HepG2 (cell line): Measurements from ENCODE around the gene FXR2. TPM values are rescaled to one million over a fixed set of nuclear protein-coding genes. Genes with fewer than 3 reads are reported as not detected.

Experiments
- ADNP ChIP-seq: sonication (generic); formaldehyde crosslinking; IDR thresholded peaks from 2 replicates; pipeline ENCODE4 v1.4.0; 2020; ENCODE audit warnings: missing genetic modification reagents
- ARNT2 ChIP-seq: sonication (generic); formaldehyde crosslinking; IDR thresholded peaks from 2 replicates; pipeline ENCODE4 v1.8.0; 2022; ENCODE audit warnings: mild to moderate bottlenecking, low read depth, missing genetic modification reagents, moderate library complexity
- CREB1 ChIP-seq, 2 experiments: fragments of 450-650 bp in 1 of 2; IDR thresholded peaks; 2 replicates each; pipeline ENCODE4 v1.6.1; 2016 to 2017; ENCODE audit warnings: control low read depth in 1 of 2, mild to moderate bottlenecking in 1 of 2, missing compliant biosample characterization in 1 of 2, missing genetic modification characterization in 1 of 2
- EEA1 ChIP-seq: sonication (generic); formaldehyde crosslinking; IDR thresholded peaks from 2 replicates; pipeline ENCODE4 v1.5.1; 2020; ENCODE audit warnings: mild to moderate bottlenecking, missing genetic modification reagents, borderline replicate concordance
- ETV5 ChIP-seq: IDR thresholded peaks from 2 replicates; pipeline ENCODE4 v1.6.1; 2018; ENCODE audit warnings: missing biosample characterization, missing genetic modification reagents, inconsistent platforms, borderline replicate concordance
- IKZF5 ChIP-seq: IDR thresholded peaks from 2 replicates; pipeline ENCODE4 v1.6.1; 2018; ENCODE audit warnings: missing genetic modification reagents, mild to moderate bottlenecking, missing compliant biosample characterization
- JUN ChIP-seq: sonication (generic); formaldehyde crosslinking; IDR thresholded peaks from 2 replicates; pipeline ENCODE4 v1.4.0; 2020; ENCODE audit warnings: mild to moderate bottlenecking, missing genetic modification reagents
- JUND ChIP-seq: sonication (generic); formaldehyde crosslinking; IDR thresholded peaks from 2 replicates; pipeline ENCODE4 v1.8.0; 2022; ENCODE audit warnings: mild to moderate bottlenecking, missing genetic modification reagents
- MAFF ChIP-seq: IDR thresholded peaks from 2 replicates; pipeline ENCODE4 v1.6.1; 2011; ENCODE audit warnings: low read depth, low read length, improper control_type of control experiment
- MAX ChIP-seq: IDR thresholded peaks from 2 replicates; pipeline ENCODE4 v1.6.1; 2012; ENCODE audit warnings: inconsistent platforms
- MAZ ChIP-seq, 2 experiments: sonication (generic) in 1 of 2; formaldehyde crosslinking in 1 of 2; IDR thresholded peaks; 2 replicates each; pipeline versions ENCODE4 v1.5.0 to v1.6.1; 2012 to 2020; ENCODE audit warnings: low read depth in 2 of 2, mild to moderate bottlenecking in 2 of 2, borderline replicate concordance in 1 of 2, improper control_type of control experiment in 1 of 2, low read length in 1 of 2, missing genetic modification reagents in 1 of 2, moderate library complexity in 1 of 2
- MTA1 ChIP-seq: sonication (generic); formaldehyde crosslinking; IDR thresholded peaks from 2 replicates; pipeline ENCODE4 v1.4.0; 2020; ENCODE audit warnings: missing genetic modification reagents, mild to moderate bottlenecking, borderline replicate concordance
- NFE2L2 ChIP-seq: fragments of 150-350 bp; IDR thresholded peaks from 2 replicates; pipeline ENCODE4 v1.6.1; 2014; ENCODE audit warnings: low read length
- NFIB ChIP-seq: sonication (generic); formaldehyde crosslinking; IDR thresholded peaks from 2 replicates; pipeline ENCODE4 v1.9.0; 2021; ENCODE audit warnings: missing genetic modification reagents, mild to moderate bottlenecking, borderline replicate concordance
- NR2F2 ChIP-seq: IDR thresholded peaks from 2 replicates; pipeline ENCODE4 v1.6.1; 2012; ENCODE audit warnings: low read depth, inconsistent platforms, borderline replicate concordance
- RARA ChIP-seq: IDR thresholded peaks from 2 replicates; pipeline ENCODE4 v1.6.1; 2016; ENCODE audit warnings: missing genetic modification reagents, missing compliant biosample characterization
- SALL2 ChIP-seq: sonication (generic); formaldehyde crosslinking; IDR thresholded peaks from 2 replicates; pipeline ENCODE4 v1.8.1; 2023; ENCODE audit warnings: mild to moderate bottlenecking, missing genetic modification reagents, inconsistent platforms
- SRF ChIP-seq: IDR thresholded peaks from 2 replicates; pipeline ENCODE4 v1.6.1; 2011; ENCODE audit warnings: mild to moderate bottlenecking, low read depth, low read length, moderate library complexity
- THYN1 ChIP-seq: sonication (generic); formaldehyde crosslinking; IDR thresholded peaks from 2 replicates; pipeline ENCODE4 v1.8.1; 2023; ENCODE audit warnings: low read depth, mild to moderate bottlenecking, moderate library complexity, missing genetic modification reagents, borderline replicate concordance
- TP53 ChIP-seq: sonication (generic); formaldehyde crosslinking; conservative IDR thresholded peaks from 2 replicates; pipeline ENCODE4 v1.4.0; 2020; ENCODE audit warnings: missing genetic modification reagents
- ZNF260 ChIP-seq: sonication (generic); formaldehyde crosslinking; IDR thresholded peaks from 2 replicates; pipeline ENCODE4 v1.4.0; 2020; ENCODE audit warnings: missing genetic modification reagents, low read depth, mild to moderate bottlenecking, borderline replicate concordance
- ZNF383 ChIP-seq: sonication (generic); formaldehyde crosslinking; IDR thresholded peaks from 2 replicates; pipeline ENCODE4 v1.4.0; 2020; ENCODE audit warnings: missing genetic modification reagents, mild to moderate bottlenecking, borderline replicate concordance
- ZNF484 ChIP-seq: sonication (generic); formaldehyde crosslinking; IDR thresholded peaks from 2 replicates; pipeline ENCODE4 v1.5.1; 2020; ENCODE audit warnings: mild to moderate bottlenecking, low read depth, missing genetic modification reagents, borderline replicate concordance
- ZNF503 ChIP-seq: sonication (generic); formaldehyde crosslinking; IDR thresholded peaks from 2 replicates; pipeline ENCODE4 v1.4.0; 2020; ENCODE audit warnings: missing genetic modification reagents
- ZNF772 ChIP-seq: sonication (generic); formaldehyde crosslinking; IDR thresholded peaks from 2 replicates; pipeline ENCODE4 v1.5.0; 2020; ENCODE audit warnings: mild to moderate bottlenecking, missing genetic modification reagents
- ZNF816 ChIP-seq: sonication (generic); formaldehyde crosslinking; IDR thresholded peaks from 2 replicates; pipeline ENCODE4 v1.8.0; 2022; ENCODE audit warnings: missing genetic modification reagents, mild to moderate bottlenecking, borderline replicate concordance
- ZSCAN21 ChIP-seq: sonication (generic); formaldehyde crosslinking; IDR thresholded peaks from 2 replicates; pipeline ENCODE4 v1.8.0; 2022; ENCODE audit warnings: mild to moderate bottlenecking, missing genetic modification reagents, moderate library complexity, borderline replicate concordance
- polyA plus RNA-seq, 8 experiments: library from polyadenylated mRNA; depleted of rRNA in 3 of 8; stranded (reverse) in 7 of 8; unstranded in 1 of 8; fragments of >200 nt; fragmentation: Illumina TruSeq in 4 of 8; extraction: Trizol in 4 of 8; gene quantifications; 2 replicates each; pipeline versions ENCODE4 v1.2.1 to v1.2.3, GENCODE V29; 2011 to 2016; ENCODE audit warnings: low read depth in 4 of 8, missing spikeins in 1 of 8, mixed read lengths in 1 of 8; ENCODE audit not compliant: insufficient read depth in 1 of 8
- total RNA-seq, 5 experiments: library from RNA; depleted of rRNA; stranded (reverse); fragments of >200 nt; fragmentation: Illumina TruSeq; extraction: Trizol; gene quantifications; 2 replicates each; pipeline ENCODE4 v1.2.3, GENCODE V29; 2016; ENCODE audit warnings: low read depth in 1 of 5

The FXR2 gene
- total and polyA plus RNA-seq, 2 of the 13 experiments (the other 11 are each of a cell fraction or from before 2014, with no cell fraction given): 20.9 to 24.4 TPM

- TF ChIP-seq IKZF5 (CRISPR knock-in tag) (peak; percentile 82; the same call in 1 of the 2 replicates), JUN (no peak), ZNF260 (no peak), ZNF484 (peak; percentile 50; the same call in 1 of the 2 replicates), TP53 (CRISPR knock-in tag) (peak; percentile 85; the same call in 1 of the 2 replicates), ADNP (CRISPR knock-in tag) (no peak), ZSCAN21 (CRISPR knock-in tag) (no peak), ETV5 (no peak; the same call in 1 of the 2 replicates), ZNF503 (CRISPR knock-in tag) (peak; percentile 77; the same call in 1 of the 2 replicates), JUND (CRISPR knock-in tag) (no peak), NR2F2 (no peak), ARNT2 (CRISPR knock-in tag) (peak; percentile 74), MAX (peak; percentile 91), MTA1 (CRISPR knock-in tag) (no peak), CREB1 (IDR thresholded peaks at IDR 0.05) (no peak; the same call in 1 of the 2 replicates), CREB1 (CRISPR knock-in tag; IDR thresholded peaks at IDR 0.05) (peak; percentile 75), EEA1 (CRISPR knock-in tag) (no peak), ZNF816 (CRISPR knock-in tag) (peak; percentile 85), SRF (no peak), SALL2 (CRISPR knock-in tag) (no peak; the same call in 1 of the 2 replicates), NFIB (CRISPR knock-in tag) (no peak), ZNF383 (no peak), MAZ (IDR thresholded peaks at IDR 0.05; ENCODE audit: borderline replicate concordance, low read depth, low read length) (0 out of 2 replicates have a peak, but pooled peaks have one; percentile 53), MAZ (CRISPR knock-in tag; IDR thresholded peaks at IDR 0.05; ENCODE audit: low read depth) (peak; percentile 72), THYN1 (CRISPR knock-in tag) (no peak), RARA (CRISPR knock-in tag) (no peak; the same call in 1 of the 2 replicates), NFE2L2 (no peak), MAFF (no peak), ZNF772 (CRISPR knock-in tag) (peak; percentile 78; the same call in 1 of the 2 replicates)
Measured at GRCh38 chr17:7583253-7584109, 31.2 kb downstream of the FXR2 start, which contains the start of gene MPDU1 (continued).
